ENCODE data around the gene UMPS.

- TF ChIP-seq POLR2A (IDR thresholded peaks at IDR 0.05), result no peak
- TF ChIP-seq CTCF (IDR thresholded peaks at IDR 0.05), result no peak
- TF ChIP-seq POLR2AphosphoS5 (IDR thresholded peaks at IDR 0.05), result no peak
- TF ChIP-seq EP300 (IDR thresholded peaks at IDR 0.05), result no peak
Measured at GRCh38 chr3:124776856-124777255, 46.6 kb downstream of the UMPS start.
